Left ventricle myocardium inferior (tissue), 1 donor: Measurements from ENCODE around the gene IL1RN. TPM values are rescaled to one million over a fixed set of nuclear protein-coding genes. Genes with fewer than 3 reads are reported as not detected.

Source experiments
- DNase-seq: peaks from one replicate; pipeline ENCODE4 v3.0.0-alpha.2; 2020
- H3K27ac ChIP-seq: fragments of 200-600 bp; replicated peaks from 2 replicates; pipeline ENCODE4 v1.8.0; 2021
- H3K27me3 ChIP-seq: fragments of 200-600 bp; 2 replicates; pipeline ENCODE4 v1.8.0; 2021; ENCODE audit warnings: low read depth
- H3K36me3 ChIP-seq: fragments of 200-600 bp; 2 replicates; pipeline ENCODE4 v1.8.0; 2021
- H3K4me1 ChIP-seq: fragments of 200-600 bp; 2 replicates; pipeline ENCODE4 v1.8.0; 2021
- H3K4me3 ChIP-seq: fragments of 200-600 bp; 2 replicates; pipeline ENCODE4 v1.8.0; 2021; ENCODE audit warnings: mild to moderate bottlenecking, moderate library complexity
- H3K9me3 ChIP-seq: fragments of 200-600 bp; replicated peaks from 2 replicates; pipeline ENCODE4 v1.8.0; 2021
- CTCF ChIP-seq: fragments of 200-600 bp; IDR thresholded peaks from 2 replicates; pipeline ENCODE4 v1.8.0; 2021; ENCODE audit warnings: antibody characterized with exemption, mild to moderate bottlenecking, borderline replicate concordance
- intact Hi-C: fragments of 100-400 bp; cut with micrococcal nuclease; formaldehyde crosslinking; loops from one replicate; pipeline ENCODE4 v1.11.0; 2022
- total RNA-seq: library from RNA; stranded (reverse); fragmentation: NEBNext Ultra II Directional; extraction: Animal tissue kit (Norgen Biotek cat#: 25700); gene quantifications from one replicate; pipeline ENCODE4 v1.2.1, GENCODE V29; 2021
- donor health status: DM: no; HTN: yes; CAD: no; lungs with severe emphysema.

IL1RN gene
- total RNA-seq, 1 donor from 2014 or later: 0.33 TPM

GRCh38 chr2:113136828-113137775 lies 9.7 kb downstream of the IL1RN start:
- Histone ChIP-seq H3K4me3 (no peak overlapping the region), H3K27me3 (no peaks in the 10 kb centered on the region), H3K9me3 (no peaks in the 10 kb centered on the region), H3K36me3 (no peaks in the 10 kb centered on the region), H3K4me1 (no peaks in the 10 kb centered on the region), H3K27ac (no peak overlapping the region)
- peak; percentile 63 for TF ChIP-seq CTCF
- no peak for DNase-seq
- intact Hi-C loops: loop anchor here (5.0 kb wide), 1 partner anchor 235 kb away; no protein-coding TSS in a partner anchor

GRCh38 chr2:113137827-113138226 lies 10.4 kb downstream of the IL1RN start:
- no peaks in the 10 kb centered on the region for H3K9me3 ChIP-seq

GRCh38 chr2:113138428-113139322 lies 11.3 kb downstream of the IL1RN start:
- DNase-seq: no peak
- Histone ChIP-seq H3K27ac (no peak overlapping the region), H3K4me3 (no peak overlapping the region), H3K9me3 (no peaks in the 10 kb centered on the region), H3K36me3 (no peaks in the 10 kb centered on the region), H3K27me3 (no peaks in the 10 kb centered on the region), H3K4me1 (no peaks in the 10 kb centered on the region)
- intact Hi-C loops: loop anchor here (5.0 kb wide), 1 partner anchor 234 kb away; no protein-coding TSS in a partner anchor
- peak; percentile 80 for TF ChIP-seq CTCF

More at GRCh38 chr2:113137827-113138226, 10.4 kb downstream of the IL1RN start:
- no peak for TF ChIP-seq CTCF
- DNase-seq: no peak
- Histone ChIP-seq H3K4me1 (no peaks in the 10 kb centered on the region), H3K36me3 (no peaks in the 10 kb centered on the region), H3K27ac (no peak overlapping the region), H3K27me3 (no peaks in the 10 kb centered on the region), H3K4me3 (no peak overlapping the region)
- intact Hi-C loops: loop anchor here (5.0 kb wide), 1 partner anchor 234 kb away; no protein-coding TSS in a partner anchor

GRCh38 chr2:113141451-113141850 lies 14.1 kb downstream of the IL1RN start:
- Histone ChIP-seq H3K27ac (no peak overlapping the region), H3K4me3 (no peak overlapping the region), H3K36me3 (no peaks in the 10 kb centered on the region), H3K4me1 (no peaks in the 10 kb centered on the region), H3K9me3 (peaks cover 14% of the 10 kb centered on the region), H3K27me3 (no peaks in the 10 kb centered on the region)
- DNase-seq: no peak
- TF ChIP-seq CTCF: no peak
- intact Hi-C loops: no loop called here

- no peak overlapping the region for H3K4me3 ChIP-seq
- no peak for DNase-seq
- intact Hi-C loops: no loop called here
- no peak overlapping the region for H3K27ac ChIP-seq
- H3K4me1 ChIP-seq: no peaks in the 10 kb centered on the region
- no peaks in the 10 kb centered on the region for H3K36me3 ChIP-seq
- peaks cover 14% of the 10 kb centered on the region for H3K9me3 ChIP-seq
- no peak for TF ChIP-seq CTCF
- no peaks in the 10 kb centered on the region for H3K27me3 ChIP-seq
Measured at GRCh38 chr2:113142290-113142689, 14.9 kb downstream of the IL1RN start.
